RKO (cell line): ENCODE measurements around the gene SPO11.

ENCODE experiments used
- DNase-seq: peaks from one replicate; pipeline ENCODE4 v3.0.0-alpha.2; 2016; ENCODE audit warnings: low spot score

The SPO11 gene

GRCh38 chr20:57375652-57376230 is 46.1 kb downstream of the SPO11 start:
- no peak for DNase-seq

GRCh38 chr20:57377350-57377749 is 47.7 kb downstream of the SPO11 start:
- no peak for DNase-seq

DNA sequence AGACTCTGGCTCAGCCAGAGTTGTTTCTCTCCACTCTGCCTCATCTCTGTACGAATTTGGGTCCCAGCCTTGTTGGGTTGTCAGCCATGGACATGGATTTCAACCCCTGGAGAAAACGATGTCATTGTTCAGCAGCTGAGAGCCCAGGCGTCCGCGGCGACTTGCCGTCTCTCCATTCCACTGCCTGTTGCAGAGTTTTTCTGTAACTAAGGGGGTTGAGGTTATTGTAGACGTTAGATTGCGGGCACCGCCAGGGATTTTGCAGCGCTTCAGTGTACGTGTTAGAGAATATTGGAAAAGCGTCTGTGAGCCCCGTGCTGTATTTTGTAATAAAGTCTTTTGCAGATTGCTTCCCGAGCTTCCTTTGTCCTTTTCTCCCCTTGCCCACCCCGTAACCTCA is 48.5 kb downstream of the SPO11 start:
- no peak for DNase-seq

DNA sequence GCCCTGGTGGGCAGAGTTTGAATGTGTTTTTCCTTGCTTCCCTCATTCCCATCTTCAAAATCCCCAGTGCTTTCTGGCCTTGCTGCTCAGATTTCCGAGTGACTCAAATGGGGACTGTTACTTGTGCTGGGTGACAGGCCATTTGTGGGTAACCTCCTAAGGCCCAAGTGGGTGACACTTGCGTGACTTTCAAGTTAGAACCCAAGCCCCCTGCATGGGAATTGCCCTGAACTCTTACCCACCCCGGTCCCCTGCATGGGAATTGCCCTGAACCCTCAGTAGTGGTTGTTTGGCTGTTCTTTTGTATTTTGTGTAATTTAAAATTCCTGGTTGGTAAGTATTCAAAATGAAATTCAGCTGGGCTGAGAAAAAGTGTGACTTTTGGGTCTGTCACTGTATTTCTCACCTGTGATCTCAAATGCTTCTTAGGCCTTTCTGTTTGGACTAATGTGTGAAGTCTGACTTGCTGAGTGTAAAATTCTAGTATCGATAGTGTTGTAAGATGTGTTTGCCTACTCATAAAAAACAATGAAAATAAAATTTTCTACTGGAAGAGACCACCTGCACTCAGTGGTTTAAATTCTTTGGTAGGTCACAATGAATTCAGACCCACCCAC is 49.2 kb downstream of the SPO11 start:
- DNase-seq, result no peak

- no peak for DNase-seq
Measured at GRCh38 chr20:57379263-57379647, 49.7 kb downstream of the SPO11 start.

- no peak for DNase-seq
Measured at GRCh38 chr20:57380081-57380750, 50.6 kb downstream of the SPO11 start.

DNA sequence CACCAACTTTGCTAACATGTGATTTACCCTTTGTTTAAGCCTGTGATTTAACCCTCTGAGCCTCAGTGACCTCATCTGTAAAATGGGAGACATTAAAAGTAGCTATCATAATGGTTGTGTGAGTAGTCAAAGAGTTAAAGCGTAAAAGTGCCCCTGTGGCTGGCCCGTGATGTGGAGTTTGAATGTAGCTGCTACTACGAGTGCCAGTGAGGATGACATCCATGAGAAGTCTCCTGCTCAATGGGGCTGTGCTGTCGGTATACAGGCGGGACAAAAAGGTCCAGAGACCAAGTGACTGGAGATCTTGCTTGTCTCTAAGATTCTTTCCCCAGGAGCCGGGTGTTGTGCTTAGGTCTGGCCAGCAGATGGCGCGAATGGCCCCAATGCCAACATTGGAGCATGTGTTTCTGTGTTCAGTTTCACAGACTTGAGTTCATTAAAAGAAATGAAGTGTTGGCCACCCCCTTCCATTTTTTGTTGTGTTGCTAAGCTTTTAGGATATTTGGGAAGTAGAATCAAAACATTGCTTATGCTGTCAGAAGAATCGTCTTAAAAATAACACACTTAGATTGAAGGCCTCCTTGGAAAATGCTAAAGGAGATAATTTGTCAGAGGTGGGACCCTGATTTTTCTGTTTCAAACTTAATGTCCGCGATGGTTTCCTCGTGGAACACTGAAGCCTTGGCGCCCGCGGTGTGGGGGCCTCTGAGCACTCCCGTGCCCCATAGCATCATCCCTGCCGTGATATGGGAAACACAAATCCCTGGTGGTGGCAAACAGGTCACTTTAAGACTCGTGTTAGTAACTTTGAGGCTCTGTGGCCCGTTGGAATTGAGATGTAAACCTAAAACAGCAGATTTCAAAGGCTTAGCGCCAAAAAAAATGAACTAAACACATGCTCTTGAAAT is 52.2 kb downstream of the SPO11 start:
- peak; percentile 82 for DNase-seq

GRCh38 chr20:57382516-57382915 is 52.9 kb downstream of the SPO11 start:
- no peak for DNase-seq

DNA sequence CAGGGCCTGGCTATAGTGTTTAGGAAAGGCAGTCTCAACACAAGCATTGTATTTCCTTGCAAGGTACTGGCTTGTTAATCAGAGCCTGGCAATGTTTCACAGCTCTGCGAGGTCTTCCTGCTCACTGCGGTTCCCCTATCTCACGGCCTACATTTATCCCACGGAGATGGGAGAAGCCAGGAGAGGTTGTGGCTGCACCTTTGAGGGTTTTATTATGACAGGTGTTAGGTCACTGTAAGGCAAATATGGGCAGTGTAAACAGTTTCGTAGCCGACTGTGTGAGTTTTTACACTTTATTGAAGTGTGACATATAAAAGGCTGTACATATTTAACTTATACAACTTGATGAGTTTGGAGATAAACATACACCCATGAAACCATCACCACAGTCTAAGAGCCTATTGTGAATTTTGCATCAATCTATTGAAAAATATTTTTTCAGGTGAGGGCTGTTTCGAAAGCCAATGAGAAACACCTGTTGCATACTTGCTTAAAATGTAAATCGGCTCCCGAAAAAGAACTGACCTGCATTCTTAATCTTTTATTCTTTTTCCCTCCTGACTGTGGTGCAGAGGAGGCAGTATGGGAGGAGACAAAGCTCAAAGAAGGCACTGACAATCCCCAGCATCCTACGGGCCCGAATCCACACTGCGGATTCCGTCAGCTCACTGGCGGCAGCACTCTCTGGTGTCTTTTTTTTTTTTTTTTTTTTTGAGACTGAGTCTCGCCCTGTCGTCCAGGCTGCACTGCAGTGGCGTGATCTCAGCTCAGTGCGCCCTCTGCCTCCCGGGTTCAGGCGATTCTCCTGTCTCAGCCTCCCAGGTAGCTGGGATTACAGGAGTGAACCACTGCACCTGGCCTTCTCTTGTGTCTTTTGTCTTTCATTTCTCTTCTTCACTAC is 54.1 kb downstream of the SPO11 start:
- no peak for DNase-seq

DNA sequence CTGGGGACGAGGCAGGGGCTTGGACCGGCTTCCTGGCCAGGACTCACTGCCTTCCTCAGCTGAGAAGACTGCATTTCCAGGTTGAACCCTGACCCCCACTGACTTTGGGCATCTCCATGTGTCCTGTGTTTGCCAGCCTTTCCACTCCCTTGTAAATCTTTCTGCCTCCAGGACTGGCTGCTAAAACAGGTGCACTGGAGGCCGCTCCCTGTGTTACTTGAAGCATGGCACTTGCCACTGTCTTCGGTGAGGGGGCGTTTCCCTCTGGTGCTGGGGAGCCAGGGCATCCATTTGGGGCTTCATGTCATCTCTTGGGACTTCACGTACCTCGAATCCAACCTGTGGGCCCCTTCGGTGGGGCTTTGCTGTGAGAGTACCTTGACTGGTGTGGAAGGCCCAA is 54.9 kb downstream of the SPO11 start:
- DNase-seq, result no peak

GRCh38 chr20:57384953-57385761 is 55.6 kb downstream of the SPO11 start:
- DNase-seq, result no peak

DNA sequence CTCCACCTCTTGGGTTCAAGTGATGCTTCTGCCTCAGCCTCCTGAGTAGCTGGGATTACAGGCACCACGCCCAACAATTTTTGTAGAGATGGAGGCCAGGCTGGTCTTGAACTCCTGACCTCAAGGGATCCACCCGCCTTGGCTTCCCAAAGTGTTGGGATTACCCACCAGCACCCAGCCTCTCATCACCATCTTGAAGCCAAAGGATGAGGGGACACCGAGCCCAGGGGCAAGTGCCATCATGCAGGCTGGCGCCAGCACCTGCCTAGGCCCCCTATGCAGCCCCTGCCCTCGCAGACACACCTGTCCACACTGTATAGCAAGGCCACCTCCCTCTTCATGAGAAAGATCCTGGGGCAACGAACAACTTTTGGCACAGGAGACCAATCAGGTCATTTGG is 56.3 kb downstream of the SPO11 start:
- DNase-seq, result no peak

- no peak for DNase-seq
Measured at GRCh38 chr20:57386762-57387161, 57.2 kb downstream of the SPO11 start.

DNA sequence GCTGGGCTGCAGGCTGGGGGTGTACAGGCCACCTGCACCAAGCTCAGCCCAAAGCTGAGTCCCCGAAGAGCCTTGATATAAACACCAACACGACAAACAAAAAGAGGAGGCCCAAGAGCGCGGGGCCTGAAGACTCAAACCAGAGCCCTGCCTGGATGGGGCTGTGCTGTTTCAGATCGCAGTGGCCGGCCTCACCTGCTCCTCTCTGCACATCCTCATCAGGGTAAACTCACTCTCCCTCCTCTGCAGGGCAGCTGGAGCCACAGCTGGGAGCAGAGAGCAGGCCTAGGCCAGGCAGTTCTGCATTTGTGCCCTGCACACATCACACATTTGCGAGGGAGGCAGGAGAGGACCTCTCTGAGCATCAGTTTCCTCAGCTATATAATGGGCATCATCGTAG is 57.9 kb downstream of the SPO11 start:
- no peak for DNase-seq

GRCh38 chr20:57387945-57388371 is 58.4 kb downstream of the SPO11 start:
- DNase-seq, result no peak

DNA sequence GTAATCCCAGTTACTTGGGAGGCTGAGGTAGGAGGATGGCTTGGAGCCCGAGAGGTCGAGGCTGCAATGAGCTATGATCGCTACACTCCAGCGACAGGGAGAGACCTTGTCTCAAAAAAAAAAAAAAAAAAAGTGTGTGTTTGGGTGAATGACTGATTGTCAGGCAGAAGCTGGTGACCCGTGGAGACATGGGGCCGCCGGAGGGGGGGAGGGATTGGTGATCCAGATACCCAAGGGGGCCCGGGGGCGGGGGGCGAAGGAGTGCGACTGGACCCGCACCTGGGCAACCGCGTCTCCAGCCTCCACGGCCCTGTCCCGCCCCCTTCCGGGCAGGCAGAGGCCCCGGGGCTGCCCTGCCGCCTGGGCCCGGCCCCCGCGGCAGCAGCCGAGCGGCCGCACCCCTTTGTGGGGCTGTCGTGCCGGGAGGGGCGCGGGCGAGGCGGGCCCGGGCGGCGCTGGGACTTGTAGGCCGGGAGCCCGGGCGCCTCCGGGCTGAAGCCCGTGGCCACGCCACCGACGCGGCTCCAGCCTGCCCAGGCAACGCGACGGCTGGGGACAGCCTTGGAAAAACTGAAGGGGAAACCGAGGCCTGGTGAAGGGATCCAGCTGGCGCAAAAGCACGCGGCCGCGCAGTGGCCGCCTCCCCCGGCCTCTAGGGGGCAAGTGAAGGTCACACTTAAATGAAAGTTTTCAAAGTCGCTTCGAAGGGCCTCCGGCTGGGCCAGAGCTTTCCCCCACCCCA is 59.5 kb downstream of the SPO11 start:
- DNase-seq, result no peak

GRCh38 chr20:57389695-57390603 is 60.3 kb downstream of the SPO11 start:
- no peak for DNase-seq

- DNase-seq, result peak; percentile 75
Measured at GRCh38 chr20:57390604-57391438, 61.2 kb downstream of the SPO11 start, which contains the start of gene RBM38. TSS of gene RBM38 (plus strand) at chr20:57391396. CDS start at chr20:57391582, 186 bp downstream.
